NCI-H2227 treated with DMSO at 0.1 percent for 48 hours (cell line): ENCODE measurements around the gene SDS.

Source experiments
- DNase-seq: peaks from one replicate; lab custom pipeline; 2025; lab: John Stamatoyannopoulos, UW

SDS gene

DNA sequence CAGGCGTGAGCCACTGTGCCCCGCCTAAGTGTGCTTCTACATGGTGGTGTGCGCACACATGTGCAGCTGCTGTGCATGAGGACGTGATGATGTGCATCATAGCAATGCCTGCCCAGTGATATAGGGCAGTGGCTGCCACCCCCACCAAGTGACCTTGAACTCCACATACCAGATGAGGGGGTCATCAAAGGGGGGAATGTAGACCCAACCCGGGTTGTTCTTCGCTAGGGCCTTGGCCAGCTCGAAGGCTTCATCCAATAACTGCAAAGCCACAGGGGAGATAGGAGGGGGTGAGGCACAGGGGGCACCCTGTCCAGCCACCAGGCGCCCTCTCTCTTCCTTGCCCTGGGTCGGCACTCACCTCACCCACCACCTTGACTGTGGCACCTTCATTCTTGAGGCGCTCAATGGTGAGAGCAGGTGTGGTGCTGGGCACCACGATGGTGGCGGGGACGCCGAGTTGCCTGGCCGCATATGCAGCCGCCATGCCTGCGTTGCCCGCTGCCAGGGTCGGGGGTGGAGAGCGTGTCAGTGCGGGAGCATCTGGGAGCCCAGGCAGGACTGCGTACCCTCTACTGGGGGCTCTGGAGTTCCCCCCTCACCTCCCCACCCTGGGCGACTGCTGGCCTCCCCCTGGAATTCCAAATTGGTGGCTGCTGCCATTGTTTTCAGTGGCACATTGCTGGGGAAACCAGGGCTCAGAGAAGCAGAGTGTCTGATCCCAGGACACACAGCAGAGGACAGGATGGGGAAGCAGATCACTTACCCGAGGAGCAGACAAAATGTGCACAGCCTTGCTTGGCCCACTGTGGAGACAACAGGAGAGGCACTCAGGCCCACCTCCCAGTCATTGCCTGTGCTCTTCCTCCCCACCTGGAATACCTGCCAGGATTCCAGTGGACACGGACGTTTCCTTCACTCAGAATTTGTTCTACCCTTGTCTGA lies 5.1 kb downstream of the SDS start:
- no peak for DNase-seq

DNA sequence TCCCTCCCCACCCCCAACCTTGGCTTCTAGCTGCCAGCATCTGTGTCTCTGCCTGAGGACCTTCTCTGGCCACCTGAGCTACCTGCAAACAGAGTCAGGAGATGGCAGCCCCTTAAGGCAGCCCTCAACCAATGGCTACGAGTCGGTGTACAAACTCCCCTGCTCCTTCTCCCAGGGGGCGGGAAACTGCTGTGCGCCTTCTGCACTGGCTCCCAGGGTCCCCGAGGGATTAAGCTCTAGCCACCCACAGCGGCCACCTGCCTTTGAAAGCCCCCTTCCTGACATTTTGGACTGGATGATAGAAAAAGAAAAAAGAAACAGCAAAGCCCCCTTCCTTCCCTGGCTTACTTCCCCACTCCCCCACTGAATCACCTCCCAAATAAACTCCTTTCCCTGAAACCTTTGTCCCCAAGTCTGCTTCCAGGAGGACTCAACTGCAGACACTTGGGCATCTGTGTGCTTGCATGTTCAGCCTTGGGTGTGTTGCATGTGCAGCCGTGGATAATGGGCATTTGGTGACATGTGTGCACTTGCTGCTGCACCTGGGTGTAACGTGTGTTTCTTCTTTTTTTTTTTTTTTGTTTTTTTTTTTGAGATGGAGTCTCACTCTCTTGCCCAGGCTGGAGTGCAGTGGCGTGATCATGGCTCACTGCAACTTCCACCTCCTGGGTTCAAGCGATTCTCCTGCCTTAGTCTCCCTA lies 6.0 kb downstream of the SDS start:
- no peak for DNase-seq

DNA sequence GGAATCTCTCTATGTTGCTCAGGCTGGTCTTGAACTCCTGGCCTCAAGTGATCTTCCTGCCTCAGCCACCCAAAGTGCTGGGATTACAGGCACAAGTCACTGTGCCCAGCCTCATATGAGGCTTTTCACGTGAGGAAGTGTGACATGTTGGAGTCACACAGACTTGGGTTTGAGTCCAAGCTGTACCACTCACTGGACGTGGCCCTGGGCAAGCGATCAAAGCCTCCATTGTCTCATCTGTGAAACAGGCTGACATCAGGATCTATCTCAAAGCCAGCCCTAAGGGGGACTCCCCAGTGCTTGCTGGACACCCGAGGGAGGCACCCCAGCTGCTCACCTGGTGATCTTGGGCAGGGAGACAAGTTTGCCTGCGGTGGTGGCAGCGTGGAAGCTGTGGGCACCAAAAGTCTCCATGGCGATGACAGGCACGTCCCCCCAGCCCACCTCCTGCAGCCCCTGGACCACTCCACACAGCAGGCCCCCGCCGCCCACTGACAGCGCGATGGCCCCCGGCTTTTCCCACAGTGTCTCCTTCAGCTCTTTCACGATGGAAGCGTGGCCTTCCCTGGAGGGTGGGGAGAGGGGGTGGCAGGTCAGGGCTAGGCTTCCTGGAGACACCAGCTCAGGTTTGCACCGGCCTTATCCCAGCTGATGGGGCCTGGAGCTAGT lies 6.7 kb downstream of the SDS start:
- DNase-seq, result no peak

DNA sequence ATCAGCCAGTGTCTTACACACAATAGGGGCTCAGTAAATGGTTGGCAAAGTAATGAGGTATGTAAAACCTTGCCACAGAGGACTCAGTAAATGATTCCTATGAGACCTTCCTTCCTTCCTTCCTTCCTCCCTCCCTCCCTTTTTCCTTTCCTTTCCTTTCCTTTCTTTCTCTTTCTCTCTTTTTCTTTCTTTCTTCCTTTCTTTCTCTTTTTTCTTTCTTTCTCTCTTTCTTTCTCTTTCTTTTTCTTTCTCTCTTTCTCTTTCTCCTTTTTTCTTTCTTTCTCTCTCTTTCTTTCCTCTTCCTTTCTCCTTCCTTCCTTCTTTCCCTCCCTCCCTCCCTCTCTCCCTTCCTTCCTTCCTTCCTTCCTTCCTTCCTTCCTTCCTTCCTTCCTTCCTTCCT lies 7.5 kb downstream of the SDS start:
- no peak for DNase-seq

GRCh38 chr12:113395119-113395518 lies 8.6 kb downstream of the SDS start:
- no peak for DNase-seq

- DNase-seq, result no peak
Observed at GRCh38 chr12:113393749-113394148, 9.9 kb downstream of the SDS start.

GRCh38 chr12:113392988-113393579 lies 10.6 kb downstream of the SDS start:
- DNase-seq, result no peak

DNA sequence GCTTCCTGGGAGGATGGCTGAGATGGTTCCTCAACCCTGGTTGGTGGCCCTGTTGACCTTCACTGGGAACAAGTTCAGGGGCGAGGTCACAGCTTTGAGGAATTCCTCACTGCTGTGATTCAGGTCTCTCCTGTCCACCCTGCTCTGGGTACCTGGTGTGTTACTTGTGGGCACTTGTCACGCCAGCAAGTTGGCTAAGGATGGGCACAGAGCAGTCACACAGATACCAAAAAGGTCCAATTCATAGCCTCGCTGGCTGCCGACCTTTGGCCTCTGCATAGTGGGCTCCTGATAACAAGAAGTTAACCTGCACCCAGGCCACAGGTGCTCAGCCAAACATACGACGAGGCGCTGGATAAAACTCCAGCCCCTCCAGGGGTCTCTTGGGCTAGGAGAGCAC lies 11.2 kb downstream of the SDS start:
- DNase-seq, result no peak

- no peak for DNase-seq
Observed at GRCh38 chr12:113391650-113392337, 11.9 kb downstream of the SDS start.

DNA sequence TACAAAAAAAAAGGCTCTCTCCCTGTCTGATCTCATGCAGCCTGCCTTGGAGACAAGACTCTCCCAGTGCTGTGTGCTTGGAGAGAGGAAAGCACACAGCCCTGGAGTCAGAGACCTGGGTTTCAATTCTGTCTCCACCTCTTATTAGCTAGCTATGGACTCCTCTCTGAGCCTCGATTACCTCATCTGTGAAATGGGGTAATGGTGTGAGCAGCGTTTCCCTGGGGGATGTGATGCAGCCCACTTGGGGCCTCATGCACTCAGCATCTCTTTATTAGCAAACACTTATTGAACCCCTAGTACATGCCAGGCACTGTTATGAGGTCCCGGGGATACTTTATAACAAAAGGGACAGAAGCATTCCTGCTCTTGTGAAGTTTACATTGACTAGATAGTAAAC lies 12.5 kb downstream of the SDS start:
- DNase-seq, result no peak

- DNase-seq, result no peak
Observed at GRCh38 chr12:113390064-113391043, 13.3 kb downstream of the SDS start.

GRCh38 chr12:113388351-113388750 lies 15.3 kb downstream of the SDS start:
- DNase-seq, result no peak

- no peak for DNase-seq
Observed at GRCh38 chr12:113387631-113388030, 16.1 kb downstream of the SDS start.

DNA sequence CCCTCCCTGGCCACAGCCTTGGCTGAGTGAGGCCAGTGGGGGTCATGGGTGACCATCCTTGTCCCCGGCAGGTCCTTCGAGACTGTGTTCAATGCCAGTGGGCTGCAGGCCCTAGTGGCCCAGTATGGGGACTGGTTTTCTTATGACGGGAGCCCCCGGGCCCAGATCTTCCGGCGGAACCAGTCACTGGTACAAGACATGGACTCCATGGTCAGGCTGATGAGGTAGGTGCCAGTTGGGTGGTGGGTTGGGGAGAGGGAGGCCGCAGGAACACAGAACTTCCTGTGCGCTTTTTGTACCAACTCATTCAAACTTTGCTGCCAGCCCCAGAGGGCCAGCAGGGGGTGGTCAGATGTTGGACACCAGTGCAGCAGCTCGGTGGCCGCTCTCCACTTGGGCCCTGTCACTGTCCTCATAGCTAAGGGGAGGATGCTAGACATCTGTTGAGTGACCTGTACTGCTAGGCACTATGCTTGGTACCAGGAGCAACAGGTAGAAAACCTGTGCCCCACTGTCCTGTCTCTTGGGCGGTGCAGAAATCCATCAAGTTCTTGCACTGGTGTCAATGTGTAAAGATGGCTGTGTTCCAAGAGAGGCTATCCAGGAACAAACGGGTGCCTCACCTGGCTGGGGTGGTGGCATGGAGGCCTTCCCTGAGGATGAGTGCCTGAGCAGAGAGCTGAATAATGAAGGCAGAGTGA lies 16.7 kb downstream of the SDS start:
- no peak for DNase-seq

DNA sequence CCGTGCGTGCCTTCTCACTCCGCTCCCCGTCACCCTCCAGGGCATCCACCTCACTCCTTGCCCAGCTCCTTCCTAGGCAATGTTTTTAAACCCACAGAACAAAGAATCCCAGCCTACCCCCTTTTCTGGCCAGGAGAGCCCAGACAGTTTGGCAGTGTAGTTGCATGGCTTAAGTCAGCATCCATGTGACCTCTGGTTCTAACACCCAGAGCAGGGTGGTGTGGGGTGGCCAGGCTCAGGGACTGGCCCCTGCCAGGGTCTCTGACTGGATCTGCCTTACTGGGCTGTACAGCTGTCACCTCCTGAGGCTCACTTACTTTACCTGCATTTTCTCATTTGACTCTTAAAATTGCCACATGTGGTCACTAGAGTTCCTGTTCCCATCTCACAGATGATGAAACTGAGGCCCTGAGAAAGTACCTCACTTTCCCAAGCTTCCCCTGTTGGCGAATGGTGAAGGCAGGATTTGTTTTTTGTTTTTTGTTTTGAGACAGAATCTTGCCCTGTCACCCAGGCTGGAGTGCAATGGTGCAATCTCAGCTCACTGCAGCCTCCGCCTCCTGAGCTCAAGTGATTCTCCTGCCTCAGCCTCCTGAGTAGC lies 18.3 kb downstream of the SDS start:
- DNase-seq, result no peak

GRCh38 chr12:113384778-113385177 lies 18.9 kb downstream of the SDS start:
- DNase-seq, result no peak

GRCh38 chr12:113382206-113382605 lies 21.5 kb downstream of the SDS start:
- no peak for DNase-seq

GRCh38 chr12:113381220-113381619 lies 22.5 kb downstream of the SDS start:
- peak; percentile 90 for DNase-seq

- DNase-seq, result no peak
Observed at GRCh38 chr12:113378291-113378690, 25.4 kb downstream of the SDS start.
